Right lobe of liver (tissue), 6 donors: ENCODE data around the gene CCDC88C. TPM values are rescaled to one million over a fixed set of nuclear protein-coding genes. Genes with fewer than 3 reads are reported as not detected.
"Not testable (repeated sequence)": the region's sequence is repeated elsewhere in the genome, so short reads cannot be mapped to it uniquely, and the experiment has no call there.

Experiments
- ATAC-seq, 4 donors: fragments of 200-7000 bp; cut with Tn5 transposase; one replicate each; pipeline ENCODE4 v1.9.1; 2020; ENCODE audit warnings: mild to moderate bottlenecking in 4 of 4, moderate library complexity in 4 of 4
- DNase-seq, 3 donors: peaks; one replicate each; pipeline ENCODE4 v3.0.0-alpha.2; 2020
- H3K27ac ChIP-seq, 3 donors: fragments of 200-600 bp; one replicate each; pipeline ENCODE4 v1.8.0; 2022
- H3K27me3 ChIP-seq, 2 donors: fragments of 200-600 bp; one replicate each; pipeline ENCODE4 v1.8.0; 2022
- H3K36me3 ChIP-seq, 4 donors: fragments of 200-600 bp; sonication (generic) in 1 of 4; one replicate each; pipeline versions ENCODE4 v1.5.1 to v1.8.0; 2017 to 2022; ENCODE audit warnings: control low read depth in 1 of 4
- H3K4me1 ChIP-seq, 4 donors: fragments of 200-600 bp; sonication (generic) in 1 of 4; one replicate each; pipeline versions ENCODE4 v1.5.1 to v1.8.0; 2017 to 2022; ENCODE audit warnings: control low read depth in 1 of 4
- H3K4me3 ChIP-seq, 3 donors: fragments of 200-600 bp; one replicate each; pipeline ENCODE4 v1.8.0; 2022
- H3K9me3 ChIP-seq, 4 donors: fragments of 200-600 bp; sonication (generic) in 1 of 4; one replicate each; pipeline versions ENCODE4 v1.5.1 to v1.8.0; 2017 to 2022; ENCODE audit warnings: control low read depth in 1 of 4
- POLR2A ChIP-seq: fragments of 450-650 bp; IDR thresholded peaks from one replicate; pipeline ENCODE4 v1.6.1; 2017; ENCODE audit warnings: antibody characterized with exemption, mild to moderate bottlenecking
- WGBS: methylation state at CpG from one replicate; pipeline ENCODE4 v1.1.6; 2018; ENCODE audit warnings: low coverage, low lambda C conversion rate; ENCODE audit not compliant: insufficient coverage; ENCODE audit errors: missing lambda C conversion rate; 5-methylcytosine and 5-hydroxymethylcytosine counted together
- intact Hi-C, 2 donors: fragments of 100-400 bp; cut with DNase I; formaldehyde crosslinking; loops; one replicate each; pipeline versions ENCODE4 v1.11.2 to v1.14.1; 2022
- total RNA-seq, 6 experiments: library from RNA; depleted of rRNA in 2 of 6; stranded (reverse); fragments of >200 nt in 2 of 6; fragmentation: NEBNext Ultra II Directional in 3 of 6; extraction: Animal tissue kit (Norgen Biotek cat#: 25700) in 3 of 6; gene quantifications; one replicate each; pipeline versions ENCODE4 v1.1.0 to v1.2.4, GENCODE V29; 2016 to 2023
- TF ChIP-seq, protein P1 (sequence below), 4 donors: fragments of 200-600 bp in 3 of 4; fragments of 450-650 bp in 1 of 4; IDR thresholded peaks; one replicate each; pipeline versions ENCODE4 v1.5.1 to v1.8.0; 2016 to 2022; ENCODE audit warnings: antibody characterized with exemption in 4 of 4, mild to moderate bottlenecking in 2 of 4
- donor health status: DM: no; HTN: yes; CAD: no.
- donor health status: DM: no; HTN: no; CAD: no.
- donor health status: DM: no; HTN: no; CAD: no.
- donor health status: DM: no; HTN: yes; CAD: no.
- donor health status: DM: no; HTN: yes; CAD: no.

CCDC88C gene
- total RNA-seq, 6 experiments from 2014 or later, result 1.2 to 5.7 (median 3.1) TPM

DNA sequence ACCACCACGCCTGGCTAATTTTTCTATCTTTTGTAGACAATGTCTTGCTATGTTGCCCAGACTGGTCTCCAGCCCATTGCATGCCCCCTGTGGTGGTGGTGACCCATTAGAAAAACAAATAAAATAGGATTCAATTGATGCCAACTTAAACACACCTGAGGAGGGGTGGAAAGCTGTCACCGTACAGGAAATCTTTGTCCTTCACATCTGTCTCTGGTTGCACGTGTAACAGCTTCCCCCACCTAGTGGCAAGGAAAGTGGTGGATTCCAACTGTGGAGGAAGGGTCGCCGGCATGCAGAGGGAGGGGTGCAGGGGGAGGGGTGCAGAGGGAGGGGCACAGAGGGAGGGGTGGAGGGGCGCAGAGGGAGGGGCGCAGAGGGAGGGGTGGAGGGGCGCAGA lies 147.0 kb downstream of the CCDC88C start:
- intact Hi-C loops, result no loop called here
- Histone ChIP-seq H3K27ac (no peak overlapping the region), H3K27me3 (no peaks in the 10 kb centered on the region), H3K4me3 (no peak overlapping the region), H3K36me3 (no peaks in the 10 kb centered on the region), H3K9me3 (no peaks in the 10 kb centered on the region), H3K4me1 (peaks cover 0 to 2% (median 0%) of the 10 kb centered on the region in 4 donors)
- DNase-seq (no peak), ATAC-seq (no peak)
- WGBS, result 63% methylated on average over 8 of the region's 8 CpGs
- TF ChIP-seq, protein P1, sequence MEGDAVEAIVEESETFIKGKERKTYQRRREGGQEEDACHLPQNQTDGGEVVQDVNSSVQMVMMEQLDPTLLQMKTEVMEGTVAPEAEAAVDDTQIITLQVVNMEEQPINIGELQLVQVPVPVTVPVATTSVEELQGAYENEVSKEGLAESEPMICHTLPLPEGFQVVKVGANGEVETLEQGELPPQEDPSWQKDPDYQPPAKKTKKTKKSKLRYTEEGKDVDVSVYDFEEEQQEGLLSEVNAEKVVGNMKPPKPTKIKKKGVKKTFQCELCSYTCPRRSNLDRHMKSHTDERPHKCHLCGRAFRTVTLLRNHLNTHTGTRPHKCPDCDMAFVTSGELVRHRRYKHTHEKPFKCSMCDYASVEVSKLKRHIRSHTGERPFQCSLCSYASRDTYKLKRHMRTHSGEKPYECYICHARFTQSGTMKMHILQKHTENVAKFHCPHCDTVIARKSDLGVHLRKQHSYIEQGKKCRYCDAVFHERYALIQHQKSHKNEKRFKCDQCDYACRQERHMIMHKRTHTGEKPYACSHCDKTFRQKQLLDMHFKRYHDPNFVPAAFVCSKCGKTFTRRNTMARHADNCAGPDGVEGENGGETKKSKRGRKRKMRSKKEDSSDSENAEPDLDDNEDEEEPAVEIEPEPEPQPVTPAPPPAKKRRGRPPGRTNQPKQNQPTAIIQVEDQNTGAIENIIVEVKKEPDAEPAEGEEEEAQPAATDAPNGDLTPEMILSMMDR (IDR thresholded peaks at IDR 0.05), result no peak
- TF ChIP-seq POLR2A, result no peak

DNA sequence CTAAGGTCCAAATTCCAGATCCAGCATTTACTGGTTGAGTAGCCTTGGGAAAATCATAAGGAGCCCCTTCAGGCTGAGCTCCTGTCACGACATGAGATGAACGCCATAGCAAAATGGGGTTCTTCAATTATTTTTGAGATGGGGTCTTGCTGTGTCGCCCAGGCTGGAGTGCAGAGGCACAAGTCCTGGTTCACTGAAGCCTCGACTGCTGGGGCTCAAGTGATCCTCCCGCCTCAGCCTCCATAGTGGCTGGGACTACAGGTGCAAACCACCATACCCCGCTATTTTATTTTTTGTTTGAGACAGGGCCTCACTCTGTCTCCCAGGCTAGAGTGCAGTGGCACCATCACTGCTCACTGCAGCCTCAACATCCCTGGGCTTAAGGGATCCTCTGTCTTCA lies 147.4 kb downstream of the CCDC88C start:
- 83% methylated on average over 4 of the region's 6 CpGs for WGBS
- TF ChIP-seq, protein P1 (IDR thresholded peaks at IDR 0.05), result no peak
- TF ChIP-seq POLR2A, result no peak
- H3K9me3 ChIP-seq, result no peaks in the 10 kb centered on the region
- peaks cover 0 to 2% (median 0%) of the 10 kb centered on the region in 4 donors for H3K4me1 ChIP-seq
- no peaks in the 10 kb centered on the region for H3K27me3 ChIP-seq
- no peak for DNase-seq
- ATAC-seq, result no peak
- H3K27ac ChIP-seq, result no peak overlapping the region
- no peaks in the 10 kb centered on the region for H3K36me3 ChIP-seq
- intact Hi-C loops, result no loop called here
- no peak overlapping the region for H3K4me3 ChIP-seq

DNA sequence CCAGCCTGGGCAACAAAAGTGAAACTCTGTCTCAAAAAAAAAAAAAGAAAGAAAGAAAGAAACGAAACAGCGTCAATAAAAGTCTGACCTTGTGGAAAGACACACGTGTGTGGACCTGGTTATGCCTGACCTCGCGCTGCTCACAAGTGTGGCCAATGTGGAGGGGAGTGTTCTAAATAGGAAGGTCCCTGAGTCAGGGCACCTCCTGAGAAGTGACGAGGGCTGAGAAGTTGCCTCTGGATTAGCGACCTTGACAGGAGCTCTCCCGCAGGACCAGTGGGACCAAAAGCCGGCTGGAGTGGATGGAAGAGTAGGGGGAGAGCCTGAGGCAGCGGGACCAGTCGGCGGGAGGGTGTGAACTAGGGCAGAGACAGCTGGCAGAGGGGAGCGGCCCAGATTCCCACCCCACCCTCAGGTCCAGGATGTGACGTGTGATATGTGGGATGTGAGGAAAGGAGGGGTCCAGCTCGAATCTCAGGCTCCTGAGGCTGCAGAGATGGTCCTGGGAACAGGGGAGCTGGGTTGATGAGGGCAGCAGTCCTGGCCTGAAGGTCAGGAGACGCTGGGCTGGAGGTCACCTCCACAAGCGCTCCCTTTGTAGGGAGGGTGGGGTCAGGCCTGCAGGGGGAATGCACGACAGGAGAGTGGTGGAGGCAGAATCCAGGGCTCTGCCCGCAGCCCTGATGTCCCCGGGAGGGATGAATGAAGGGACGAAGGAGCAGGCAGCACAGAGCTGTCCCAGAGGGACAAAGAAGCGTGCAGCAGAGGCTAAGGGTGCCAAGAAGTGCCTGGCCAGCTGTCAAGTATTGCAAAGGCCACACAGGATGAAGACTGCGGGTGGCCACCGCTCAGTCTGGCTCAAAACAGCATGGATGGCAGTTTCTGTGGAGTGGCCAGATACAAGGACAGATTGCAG lies 148.3 kb downstream of the CCDC88C start:
- H3K27ac ChIP-seq, result no peak overlapping the region
- 70% methylated on average over 16 of the region's 24 CpGs for WGBS
- no peak overlapping the region for H3K4me3 ChIP-seq
- intact Hi-C loops, result no loop called here
- TF ChIP-seq, protein P1 (IDR thresholded peaks at IDR 0.05), result no peak
- TF ChIP-seq POLR2A, result no peak
- ATAC-seq (peak in 3 of 4 donors; percentile 21 to 31 (median 28)), DNase-seq (no peak)
- H3K4me1 ChIP-seq, result peaks cover 0 to 5% (median under 1%) of the 10 kb centered on the region in 4 donors
- H3K27me3 ChIP-seq, result no peaks in the 10 kb centered on the region
- H3K36me3 ChIP-seq, result no peaks in the 10 kb centered on the region
- H3K9me3 ChIP-seq, result no peaks in the 10 kb centered on the region

DNA sequence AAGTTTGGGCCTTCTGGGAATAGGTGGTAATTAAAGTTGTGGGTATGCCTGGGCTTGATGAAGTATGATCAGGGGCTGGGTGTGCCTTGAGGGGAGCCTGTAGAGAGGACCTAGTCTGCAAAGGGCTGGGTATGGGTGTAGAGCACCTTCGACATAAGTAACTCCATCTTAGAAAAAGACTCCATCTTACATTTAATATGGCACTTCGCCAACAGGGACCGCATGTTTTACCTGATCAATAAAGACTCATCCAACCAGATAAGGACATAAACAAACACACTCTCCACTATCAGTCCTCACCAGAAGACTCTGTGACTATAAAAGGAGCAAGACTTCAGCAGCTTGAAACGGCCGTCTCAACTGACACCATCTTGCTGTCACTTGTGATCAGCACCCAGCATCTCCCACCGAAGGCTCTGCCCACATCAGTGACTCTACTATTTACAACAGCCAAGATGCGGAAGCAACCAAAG lies 149.6 kb downstream of the CCDC88C start:
- ATAC-seq, result no peak
- Histone ChIP-seq H3K27me3 (no peaks in the 10 kb centered on the region), H3K36me3 (no peaks in the 10 kb centered on the region), H3K4me1 (peaks cover 0 to 9% (median under 1%) of the 10 kb centered on the region in 4 donors), H3K4me3 (no peak overlapping the region), H3K27ac (no peak overlapping the region), H3K9me3 (no peaks in the 10 kb centered on the region)
- intact Hi-C loops, result no loop called here
- no peak for TF ChIP-seq POLR2A
- TF ChIP-seq, protein P1 (IDR thresholded peaks at IDR 0.05), result no peak
- DNase-seq, result no peak
- 59% methylated on average over 5 of the region's 7 CpGs for WGBS

- H3K9me3 ChIP-seq, H3K27ac ChIP-seq, intact Hi-C loops, H3K4me3 ChIP-seq, H3K4me1 ChIP-seq, H3K36me3 ChIP-seq, DNase-seq, H3K27me3 ChIP-seq, ATAC-seq: not testable (repeated sequence)
- 96% methylated on average over 7 of the region's 15 CpGs for WGBS
Observed at GRCh38 chr14:91266276-91266675, 151.3 kb downstream of the CCDC88C start.
